ENCODE data around the gene CHD2.

DNA sequence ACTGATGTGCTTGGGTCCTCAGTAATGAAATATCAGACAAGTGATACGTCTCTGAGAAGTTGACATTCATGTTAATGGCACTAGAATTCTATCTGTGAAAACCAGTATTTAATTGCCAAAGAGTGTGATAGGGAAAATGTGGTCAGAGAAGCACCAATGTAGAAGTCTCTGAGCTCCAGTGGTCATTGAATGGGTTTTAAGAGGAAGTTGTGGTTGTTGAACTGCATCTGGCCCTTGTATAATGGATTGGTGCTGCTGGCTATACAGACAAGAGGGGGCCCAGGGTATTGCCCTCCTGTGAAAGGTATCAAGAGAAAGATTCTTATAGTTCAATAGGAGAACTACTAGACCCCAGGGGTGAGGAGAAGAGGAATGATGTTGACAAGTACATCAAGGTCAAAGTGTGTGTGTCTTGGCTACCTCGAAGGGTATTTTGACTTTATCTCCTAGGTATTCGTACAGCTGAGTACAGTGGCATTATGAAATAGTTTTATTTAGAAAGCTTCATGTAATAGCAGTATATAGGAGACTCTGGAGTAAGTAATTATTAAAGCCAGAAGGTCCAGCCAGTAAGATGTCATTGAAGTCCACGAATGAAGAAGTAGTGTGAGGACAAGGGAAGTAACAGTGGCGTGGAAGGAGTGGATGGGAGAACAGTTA, 47.1 kb downstream of the CHD2 start:
- TF ChIP-seq ZFP30 (CRISPR knock-in tag; IDR thresholded peaks at IDR 0.05) (no peak), ZFP3 (CRISPR knock-in tag; IDR thresholded peaks at IDR 0.05) (no peak), ISL1 (CRISPR knock-in tag; IDR thresholded peaks at IDR 0.05) (no peak), PPARA (CRISPR knock-in tag; IDR thresholded peaks at IDR 0.05; ENCODE audit: borderline replicate concordance) (no peak), ARNTL (CRISPR knock-in tag; IDR thresholded peaks at IDR 0.05; ENCODE audit: borderline replicate concordance, low read depth) (no peak), RARB (CRISPR knock-in tag; IDR thresholded peaks at IDR 0.05) (no peak), ZNF70 (CRISPR knock-in tag; IDR thresholded peaks at IDR 0.05) (no peak), ESRRG (CRISPR knock-in tag; IDR thresholded peaks at IDR 0.05) (no peak), BACH2 (CRISPR knock-in tag; IDR thresholded peaks at IDR 0.05; ENCODE audit: borderline replicate concordance) (no peak)
- TF ChIP-seq, protein P1, sequence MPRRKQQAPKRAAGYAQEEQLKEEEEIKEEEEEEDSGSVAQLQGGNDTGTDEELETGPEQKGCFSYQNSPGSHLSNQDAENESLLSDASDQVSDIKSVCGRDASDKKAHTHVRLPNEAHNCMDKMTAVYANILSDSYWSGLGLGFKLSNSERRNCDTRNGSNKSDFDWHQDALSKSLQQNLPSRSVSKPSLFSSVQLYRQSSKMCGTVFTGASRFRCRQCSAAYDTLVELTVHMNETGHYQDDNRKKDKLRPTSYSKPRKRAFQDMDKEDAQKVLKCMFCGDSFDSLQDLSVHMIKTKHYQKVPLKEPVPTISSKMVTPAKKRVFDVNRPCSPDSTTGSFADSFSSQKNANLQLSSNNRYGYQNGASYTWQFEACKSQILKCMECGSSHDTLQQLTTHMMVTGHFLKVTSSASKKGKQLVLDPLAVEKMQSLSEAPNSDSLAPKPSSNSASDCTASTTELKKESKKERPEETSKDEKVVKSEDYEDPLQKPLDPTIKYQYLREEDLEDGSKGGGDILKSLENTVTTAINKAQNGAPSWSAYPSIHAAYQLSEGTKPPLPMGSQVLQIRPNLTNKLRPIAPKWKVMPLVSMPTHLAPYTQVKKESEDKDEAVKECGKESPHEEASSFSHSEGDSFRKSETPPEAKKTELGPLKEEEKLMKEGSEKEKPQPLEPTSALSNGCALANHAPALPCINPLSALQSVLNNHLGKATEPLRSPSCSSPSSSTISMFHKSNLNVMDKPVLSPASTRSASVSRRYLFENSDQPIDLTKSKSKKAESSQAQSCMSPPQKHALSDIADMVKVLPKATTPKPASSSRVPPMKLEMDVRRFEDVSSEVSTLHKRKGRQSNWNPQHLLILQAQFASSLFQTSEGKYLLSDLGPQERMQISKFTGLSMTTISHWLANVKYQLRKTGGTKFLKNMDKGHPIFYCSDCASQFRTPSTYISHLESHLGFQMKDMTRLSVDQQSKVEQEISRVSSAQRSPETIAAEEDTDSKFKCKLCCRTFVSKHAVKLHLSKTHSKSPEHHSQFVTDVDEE (CRISPR knock-in tag; IDR thresholded peaks at IDR 0.05): no peak
